ENCODE data around the gene SAMD3. TPM values are rescaled to one million over a fixed set of nuclear protein-coding genes. Genes with fewer than 3 reads are reported as not detected.

Gene SAMD3
- total RNA-seq, 1 experiment from 2014 or later, result 0.39 TPM

GRCh38 chr6:130116273-130116672 is 106.5 kb downstream of the SAMD3 start:
- no peak overlapping the region for H4K5ac ChIP-seq (ENCODE audit: insufficient read length, low read depth, low read length)
- no peak overlapping the region for H3K23ac ChIP-seq (ENCODE audit: insufficient read length, low read depth, low read length)
- H3K56ac ChIP-seq (ENCODE audit: insufficient read length, low read depth, low read length), result no peak overlapping the region
- no peaks in the 10 kb centered on the region for H3K4me1 Mint-ChIP-seq
- H2BK12ac ChIP-seq (ENCODE audit: insufficient read length, low read depth, low read length), result no peak overlapping the region
- H3K9me3 Mint-ChIP-seq, result no peaks in the 10 kb centered on the region
- H2BK5ac ChIP-seq (ENCODE audit: insufficient read length, low read length), result no peak overlapping the region
- H2BK20ac ChIP-seq (ENCODE audit: low read depth, low read length, poor library complexity, severe bottlenecking), result no peak overlapping the region
- no peaks in the 10 kb centered on the region for H3K27me3 ChIP-seq (ENCODE audit: insufficient read depth, low read length)
- H4K91ac ChIP-seq (ENCODE audit: insufficient read length, low read depth, low read length), result no peak overlapping the region
- H3K4me1 ChIP-seq (ENCODE audit: insufficient read depth, low read length), result no peaks in the 10 kb centered on the region
- H3K14ac ChIP-seq (ENCODE audit: insufficient read depth, low read length), result no peak overlapping the region
- no CpG with 5 or more reads among the region's 4 CpGs for WGBS (ENCODE audit: extremely low coverage, insufficient read length, low lambda C conversion rate)
- H3K4ac ChIP-seq (ENCODE audit: low read depth, low read length), result no peak overlapping the region
- H3K27ac Mint-ChIP-seq, result no peak overlapping the region
- no peak overlapping the region for H2BK120ac ChIP-seq (ENCODE audit: low read depth, low read length, poor library complexity, severe bottlenecking)
- no peaks in the 10 kb centered on the region for H4K20me1 ChIP-seq (ENCODE audit: control insufficient read depth, insufficient read depth, insufficient read length)
- no peak overlapping the region for H3K4me3 Mint-ChIP-seq
- H4K8ac ChIP-seq (replicated peaks; ENCODE audit: insufficient read length, low read depth, low read length), result no peak overlapping the region
- TF ChIP-seq CTCF (conservative IDR thresholded peaks at IDR 0.05), result no peak
- H3K9me3 ChIP-seq (ENCODE audit: control insufficient read depth, low read depth, low read length), result no peaks in the 10 kb centered on the region
- H3K27me3 Mint-ChIP-seq (ENCODE audit: low read depth), result no peaks in the 10 kb centered on the region
- no peak for DNase-seq
- no peaks in the 10 kb centered on the region; a peak in 1 of 7 replicates for H3K36me3 Mint-ChIP-seq (ENCODE audit: insufficient read depth in 1 of 3, low read depth in 3 of 3)
- no peak overlapping the region for H3T11ph ChIP-seq (ENCODE audit: low read length)
- H3K27ac ChIP-seq (ENCODE audit: insufficient read length, low read depth, low read length), result no peak overlapping the region
- no peak overlapping the region for H2AK5ac ChIP-seq (ENCODE audit: insufficient read length, low read length)
- H3K18ac ChIP-seq (ENCODE audit: insufficient read length, low read depth, low read length), result no peak overlapping the region
- no peaks in the 10 kb centered on the region for H3K79me2 ChIP-seq (ENCODE audit: insufficient read depth, low read length)
- no peaks in the 10 kb centered on the region for H3K79me1 ChIP-seq (ENCODE audit: insufficient read depth, low read depth, low read length, poor library complexity, severe bottlenecking)
- H3K4me2 ChIP-seq (ENCODE audit: insufficient read depth, insufficient read length, low read length), result no peak overlapping the region
- no peaks in the 10 kb centered on the region for H3K23me2 ChIP-seq (ENCODE audit: insufficient read length, low read depth, low read length, poor library complexity, severe bottlenecking)
- H3K9ac ChIP-seq (ENCODE audit: extremely low read depth, insufficient read length, low read length), result no peak overlapping the region
- no peak overlapping the region for H2AFZ ChIP-seq (ENCODE audit: low read length)
- H2BK15ac ChIP-seq (ENCODE audit: low read depth, low read length), result no peak overlapping the region
